HCT116 (cell line): Measurements from ENCODE around the gene USP10. TPM values are rescaled to one million over a fixed set of nuclear protein-coding genes. Genes with fewer than 3 reads are reported as not detected.

ENCODE experiments used
- ATAC-seq: fragments of 200-7000 bp; cut with Tn5 transposase; 2 replicates; pipeline ENCODE4 v1.9.1; 2020; ENCODE audit warnings: mild to moderate bottlenecking, moderate library complexity
- BruUV-seq: library from RNA; stranded (reverse); fragments of 400-500 nt; replicated peaks from 2 replicates; lab custom pipeline; 2021; lab: Mats Ljungman, UMichigan
- CTCF ChIA-PET: fragments of 300-600 bp; sonication (Branson Sonifier 250); formaldehyde crosslinking; loops from one replicate; lab custom pipeline; 2021; ENCODE audit warnings: antibody characterized with exemption; lab: Charles Lee
- POLR2A ChIA-PET: fragments of 300-600, 350-600 bp; sonication (Branson Sonifier 250); formaldehyde crosslinking; loops from one replicate; lab custom pipeline; 2021; ENCODE audit warnings: antibody characterized with exemption; lab: Charles Lee
- RAD21 ChIA-PET, 2 experiments: fragments of 300-600 bp; sonication (Branson Sonifier 250); formaldehyde crosslinking; loops; one replicate each; lab custom pipeline; 2023; ENCODE audit warnings: low total read pairs in 2 of 2; ENCODE audit not compliant: uncharacterized antibody in 2 of 2, unreplicated experiment in 2 of 2, low non-redundant PET in 1 of 2; lab: Charles Lee
- DNase-seq: peaks from one replicate; pipeline ENCODE4 v3.0.0-alpha.2; 2010; ENCODE audit warnings: low read depth, low spot score
- H2AFZ ChIP-seq: fragments of 200-600 bp; shearing (Covaris generic), sonication (generic); 2 replicates; pipeline ENCODE4 v1.6.1; 2017; ENCODE audit warnings: low read depth, mixed run types, mixed read lengths, antibody characterized with exemption, low read length; ENCODE audit not compliant: poor library complexity, severe bottlenecking
- H3K27ac ChIP-seq: 2 replicates; pipeline ENCODE4 v1.5.1; 2012; ENCODE audit warnings: low read depth, low read length
- H3K27me3 ChIP-seq: fragments of 200-600 bp; sonication (generic); 2 replicates; pipeline ENCODE4 v1.6.1; 2016; ENCODE audit warnings: mixed run types, low read length, mixed read lengths; ENCODE audit not compliant: insufficient read depth
- H3K36me3 ChIP-seq, 2 experiments: fragments of 200-500 bp in 1 of 2; fragments of 200-600 bp in 1 of 2; sonication (Bioruptor generic) in 1 of 2; sonication (generic) in 1 of 2; 2 replicates each; pipeline versions ENCODE4 v1.5.1 to v1.6.1; 2014 to 2016; ENCODE audit warnings: low read length in 2 of 2, inconsistent platforms in 1 of 2, mixed read lengths in 1 of 2, mixed run types in 1 of 2; ENCODE audit not compliant: insufficient read depth in 2 of 2, control insufficient read depth in 1 of 2
- H3K4me1 ChIP-seq, 2 experiments: fragments of 200-600 bp in 1 of 2; sonication (generic) in 1 of 2; 2 replicates each; pipeline versions ENCODE4 v1.5.1 to v1.6.1; 2012 to 2017; ENCODE audit warnings: low read length in 2 of 2, inconsistent platforms in 1 of 2, mild to moderate bottlenecking in 1 of 2, mixed read lengths in 1 of 2, mixed run types in 1 of 2, moderate library complexity in 1 of 2; ENCODE audit not compliant: insufficient read depth in 2 of 2, control insufficient read depth in 1 of 2
- H3K4me2 ChIP-seq: fragments of 200-600 bp; sonication (generic); 2 replicates; pipeline ENCODE4 v1.6.1; 2017; ENCODE audit warnings: mixed run types, low read length, mixed read lengths
- H3K4me3 ChIP-seq, 2 experiments: fragments of 200-600 bp in 1 of 2; sonication (generic) in 1 of 2; replicated peaks in 1 of 2; 2 replicates each; pipeline ENCODE4 v1.5.1; 2011 to 2016; ENCODE audit warnings: low read length in 2 of 2, control low read depth in 1 of 2, low read depth in 1 of 2, mild to moderate bottlenecking in 1 of 2, mixed read lengths in 1 of 2, mixed run types in 1 of 2
- H3K79me2 ChIP-seq: fragments of 200-600 bp; sonication (generic); 2 replicates; pipeline ENCODE4 v1.6.1; 2017; ENCODE audit warnings: mild to moderate bottlenecking, mixed run types, low read length, moderate library complexity, mixed read lengths; ENCODE audit not compliant: insufficient read depth
- H3K9ac ChIP-seq: fragments of 200-600 bp; sonication (generic); 2 replicates; pipeline ENCODE4 v1.6.1; 2016; ENCODE audit warnings: low read length, mixed read lengths
- H3K9me2 ChIP-seq: fragments of 200-600 bp; sonication (generic), shearing (Covaris generic); 2 replicates; pipeline ENCODE4 v1.6.1; 2017; ENCODE audit warnings: mixed run types, mild to moderate bottlenecking, moderate library complexity; ENCODE audit not compliant: insufficient read depth
- H3K9me3 ChIP-seq, 2 experiments: fragments of 200-500 bp in 1 of 2; fragments of 200-600 bp in 1 of 2; sonication (Bioruptor generic) in 1 of 2; sonication (generic) in 1 of 2; 2 replicates each; pipeline ENCODE4 v1.6.1; 2014 to 2017; ENCODE audit warnings: low read length in 2 of 2, mixed read lengths in 2 of 2, inconsistent platforms in 1 of 2, low read depth in 1 of 2, mild to moderate bottlenecking in 1 of 2, mixed run types in 1 of 2, moderate library complexity in 1 of 2; ENCODE audit not compliant: control insufficient read depth in 1 of 2, insufficient read depth in 1 of 2
- H4K20me1 ChIP-seq: fragments of 200-600 bp; sonication (generic), shearing (Covaris generic); 2 replicates; pipeline ENCODE4 v1.6.1; 2017; ENCODE audit warnings: mixed run types, mild to moderate bottlenecking, moderate library complexity; ENCODE audit not compliant: insufficient read depth
- CEBPB ChIP-seq: IDR thresholded peaks from 2 replicates; pipeline ENCODE4 v1.6.1; 2012; ENCODE audit warnings: low read depth
- EZH2 ChIP-seq: fragments of 200-600 bp; sonication (generic); IDR thresholded peaks from 2 replicates; pipeline ENCODE4 v1.6.1; 2017; ENCODE audit warnings: antibody characterized with exemption, mixed run types
- FOSL1 ChIP-seq: IDR thresholded peaks from 2 replicates; pipeline ENCODE4 v1.6.1; 2012; ENCODE audit warnings: low read depth
- MAX ChIP-seq: IDR thresholded peaks from 2 replicates; pipeline ENCODE4 v1.6.1; 2012
- RAD21 ChIP-seq: IDR thresholded peaks from 2 replicates; pipeline ENCODE4 v1.6.1; 2012; ENCODE audit warnings: low read depth, mild to moderate bottlenecking
- SIN3A ChIP-seq: IDR thresholded peaks from 2 replicates; pipeline ENCODE4 v1.6.1; 2012; ENCODE audit warnings: low read depth
- SP1 ChIP-seq: IDR thresholded peaks from 2 replicates; pipeline ENCODE4 v1.6.1; 2012; ENCODE audit warnings: low read depth
- ZBTB33 ChIP-seq: IDR thresholded peaks from 2 replicates; pipeline ENCODE4 v1.6.1; 2011; ENCODE audit warnings: mild to moderate bottlenecking, low read length, moderate library complexity; ENCODE audit not compliant: insufficient replicate concordance; ENCODE audit errors: extremely low read depth
- ZFX ChIP-seq: fragments of 450-650 bp; IDR thresholded peaks from 2 replicates; pipeline ENCODE4 v1.6.1; 2017
- intact Hi-C: fragments of 100-400 bp; cut with micrococcal nuclease; formaldehyde crosslinking; loops from 2 replicates; pipeline ENCODE4 v1.10.0; 2022
- total RNA-seq: library from RNA; stranded (reverse); gene quantifications from one replicate; pipeline ENCODE4 v1.2.1, GENCODE V29; 2021; ENCODE audit not compliant: unreplicated experiment

Gene USP10
- total RNA-seq, 1 experiment from 2014 or later, result 175 TPM

GRCh38 chr16:84700446-84701300 lies 873 bp downstream of the USP10 start:
- no peak for ATAC-seq
- peak overlapping the region; percentile 90 for H3K27ac ChIP-seq
- no peak overlapping the region for H2AFZ ChIP-seq
- TSS peak; percentile 59 for BruUV-seq
- H3K9me2 ChIP-seq, result no peaks in the 10 kb centered on the region
- ChIA-PET RAD21 (no interaction called here), CTCF (interaction anchor here (1.2 to 2.6 kb wide), 3 partner anchors 14 to 28 kb away, joined by 4 to 12 read pairs (median 8); no protein-coding TSS in a partner anchor), POLR2A (interaction anchor here (1.4 kb wide), 1 partner anchor 14 kb away, joined by 3 read pairs; no protein-coding TSS in a partner anchor)
- TF ChIP-seq SIN3A (0 out of 2 replicates have a peak, but pooled peaks have one; percentile 12), ZFX (peak; percentile 87), CEBPB (no peak), RAD21 (no peak), FOSL1 (no peak), MAX (0 out of 2 replicates have a peak, but pooled peaks have one; percentile 4), EZH2 (no peak)
- H4K20me1 ChIP-seq, result peaks cover 41% of the 10 kb centered on the region
- peak overlapping the region; percentile 90 for H3K4me2 ChIP-seq
- no peaks in the 10 kb centered on the region for H3K9me3 ChIP-seq
- H3K79me2 ChIP-seq, result peaks cover 59% of the 10 kb centered on the region
- no peak for DNase-seq
- peak overlapping the region; percentile 90 to 95 for H3K4me3 ChIP-seq
- peak overlapping the region; percentile 92 for H3K9ac ChIP-seq
- intact Hi-C loops, result no loop called here
- 0 out of 4 replicates have a peak, but pooled peaks cover 0 to 8% of the 10 kb centered on the region in 2 experiments for H3K36me3 ChIP-seq
- peaks cover 5 to 35% of the 10 kb centered on the region in 2 experiments; a peak in 3 of 4 replicates for H3K4me1 ChIP-seq
- H3K27me3 ChIP-seq, result no peaks in the 10 kb centered on the region

- intact Hi-C loops, result no loop called here
- TF ChIP-seq SP1 (no peak), CEBPB (no peak), ZFX (no peak), ZBTB33 (no peak)
- TF ChIP-seq, all 23 proteins: peak for 0
- no peak overlapping the region for H3K4me3 ChIP-seq
- no peak for ATAC-seq
- POLR2A ChIA-PET, result interaction anchor here (1.0 to 1.2 kb wide), 2 partner anchors 11 to 16 kb away, joined by 4 to 5 read pairs; no protein-coding TSS in a partner anchor
- peaks cover 10 to 35% of the 10 kb centered on the region in 2 experiments for H3K4me1 ChIP-seq
- H3K9ac ChIP-seq, result no peak overlapping the region
- no peak overlapping the region for H2AFZ ChIP-seq
- H3K9me2 ChIP-seq, result no peaks in the 10 kb centered on the region
- H3K79me2 ChIP-seq, result peaks cover 89% of the 10 kb centered on the region
- H3K27me3 ChIP-seq, result no peaks in the 10 kb centered on the region
- H3K4me2 ChIP-seq, result no peak overlapping the region
- H3K36me3 ChIP-seq, result peaks cover 3 to 8% of the 10 kb centered on the region in 2 experiments; a peak in 1 of 4 replicates
- BruUV-seq, result no TSS peak
- DNase-seq, result no peak
- RAD21 ChIA-PET, result no interaction called here
- H4K20me1 ChIP-seq, result peaks cover 61% of the 10 kb centered on the region
- CTCF ChIA-PET, result interaction anchor here (2.3 kb wide), 1 partner anchor 22 kb away, joined by 8 read pairs; no protein-coding TSS in a partner anchor
- H3K27ac ChIP-seq, result no peak overlapping the region
- no peaks in the 10 kb centered on the region for H3K9me3 ChIP-seq
Measured at GRCh38 chr16:84703681-84704080, 3.9 kb downstream of the USP10 start.
